ENCODE results near the gene HCN2.

The HCN2 gene

GRCh38 chr19:575527-576506, 13.9 kb upstream of the HCN2 start:
- no peak for TF ChIP-seq GATA1 (IDR thresholded peaks at IDR 0.05; ENCODE audit: low read depth, low read length)
- no peak for TF ChIP-seq POLR2A (IDR thresholded peaks at IDR 0.05; ENCODE audit: low read length)
- peak; percentile 89 to 90 for DNase-seq

GRCh38 chr19:576768-577438, 12.8 kb upstream of the HCN2 start:
- no peak for DNase-seq
- TF ChIP-seq POLR2A (IDR thresholded peaks at IDR 0.05; ENCODE audit: low read length) (no peak), GATA1 (IDR thresholded peaks at IDR 0.05; ENCODE audit: low read depth, low read length) (no peak)

- no peak for DNase-seq
- TF ChIP-seq GATA1 (IDR thresholded peaks at IDR 0.05; ENCODE audit: low read depth, low read length) (no peak), POLR2A (IDR thresholded peaks at IDR 0.05; ENCODE audit: low read length) (no peak)
These were observed 12.0 kb upstream of the HCN2 start for GRCh38 chr19:577439-578392.

GRCh38 chr19:579111-579841, 10.4 kb upstream of the HCN2 start:
- TF ChIP-seq GATA1 (IDR thresholded peaks at IDR 0.05; ENCODE audit: low read depth, low read length) (no peak), POLR2A (IDR thresholded peaks at IDR 0.05; ENCODE audit: low read length) (no peak)
- no peak for DNase-seq

GRCh38 chr19:579842-580155, 9.9 kb upstream of the HCN2 start:
- no peak for DNase-seq
- TF ChIP-seq GATA1 (IDR thresholded peaks at IDR 0.05; ENCODE audit: low read depth, low read length) = no peak
- TF ChIP-seq POLR2A (IDR thresholded peaks at IDR 0.05; ENCODE audit: low read length) = no peak

- TF ChIP-seq GATA1 (IDR thresholded peaks at IDR 0.05; ENCODE audit: low read depth, low read length) (no peak), POLR2A (IDR thresholded peaks at IDR 0.05; ENCODE audit: low read length) (no peak)
- DNase-seq = no peak
These were observed 9.3 kb upstream of the HCN2 start for GRCh38 chr19:580274-580835.

GRCh38 chr19:581399-582111, 8.1 kb upstream of the HCN2 start:
- TF ChIP-seq POLR2A (IDR thresholded peaks at IDR 0.05; ENCODE audit: low read length) = no peak
- TF ChIP-seq GATA1 (IDR thresholded peaks at IDR 0.05; ENCODE audit: low read depth, low read length) = no peak
- peak in 1 of 2 experiments; percentile 36 for DNase-seq

GRCh38 chr19:582497-583197, 7.0 kb upstream of the HCN2 start:
- no peak for DNase-seq
- no peak for TF ChIP-seq POLR2A (IDR thresholded peaks at IDR 0.05; ENCODE audit: low read length)
- no peak for TF ChIP-seq GATA1 (IDR thresholded peaks at IDR 0.05; ENCODE audit: low read depth, low read length)

- TF ChIP-seq POLR2A (IDR thresholded peaks at IDR 0.05; ENCODE audit: low read length) (no peak), GATA1 (IDR thresholded peaks at IDR 0.05; ENCODE audit: low read depth, low read length) (no peak)
- DNase-seq = no peak
These were observed 6.3 kb upstream of the HCN2 start for GRCh38 chr19:583198-583967.

GRCh38 chr19:583968-584239, 5.8 kb upstream of the HCN2 start:
- DNase-seq = no peak
- TF ChIP-seq POLR2A (IDR thresholded peaks at IDR 0.05; ENCODE audit: low read length) (no peak), GATA1 (IDR thresholded peaks at IDR 0.05; ENCODE audit: low read depth, low read length) (no peak)
